HG03354 (cell line): ENCODE data around the gene RERE.

ENCODE experiments used
- ATAC-seq: cut with Tn5 transposase; IDR thresholded peaks from one replicate; pipeline ENCODE4 v1.9.1; 2021; ENCODE audit warnings: mild to moderate bottlenecking; ENCODE audit not compliant: unreplicated experiment, poor library complexity, severe bottlenecking

The RERE gene

DNA sequence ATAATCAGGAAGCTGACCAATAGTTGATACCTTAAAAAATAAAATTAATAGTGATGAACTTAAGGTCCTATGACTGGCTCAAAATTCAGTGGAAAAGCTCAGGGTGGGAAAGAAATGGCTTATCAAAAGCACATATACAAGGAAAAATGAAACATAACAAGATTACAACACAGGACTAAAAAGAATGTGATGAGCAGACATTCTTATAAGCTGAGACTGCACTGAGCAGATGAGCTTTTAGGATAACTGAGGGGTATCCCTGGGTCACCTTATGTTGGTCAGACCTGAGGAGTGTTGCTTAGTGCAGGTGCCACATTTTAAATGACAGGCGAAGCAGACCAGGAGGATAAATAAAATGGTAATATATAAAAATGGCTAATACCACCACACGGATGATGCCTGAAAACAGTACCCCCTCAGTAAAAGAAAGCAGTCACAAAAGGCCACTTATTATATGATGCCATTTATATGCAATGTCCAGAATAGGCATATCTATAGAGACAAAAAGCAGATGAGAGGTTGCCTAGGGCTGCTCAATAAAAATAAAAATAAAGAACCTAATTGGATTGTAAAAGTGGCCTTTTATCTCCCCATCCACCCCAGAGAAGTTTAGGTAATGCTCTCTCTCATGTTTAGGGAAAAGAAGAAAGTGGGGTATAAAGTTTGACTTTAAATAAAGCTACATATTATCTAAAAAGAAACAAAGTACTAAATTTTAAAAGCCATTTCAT is 335.6 kb downstream of the RERE start:
- no peak for ATAC-seq

DNA sequence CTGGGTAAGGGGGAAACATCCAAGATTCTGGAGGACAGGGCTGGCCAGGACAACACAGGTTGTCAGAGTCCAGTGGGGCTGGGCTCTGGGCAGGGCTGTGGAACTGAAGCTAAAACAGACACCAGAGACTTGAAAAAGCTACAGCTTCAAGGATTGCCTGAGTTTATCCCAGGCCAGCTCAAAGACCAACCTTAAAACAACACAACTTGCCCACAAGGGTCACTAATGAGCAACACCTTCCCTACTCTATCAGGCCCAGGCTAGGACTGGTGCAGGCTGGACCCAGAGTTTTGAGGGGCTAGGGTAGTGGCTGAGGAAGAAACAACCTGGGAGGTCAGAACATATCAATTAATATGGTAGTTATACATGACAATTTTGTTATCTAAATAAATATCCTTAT is 338.9 kb downstream of the RERE start:
- no peak for ATAC-seq

DNA sequence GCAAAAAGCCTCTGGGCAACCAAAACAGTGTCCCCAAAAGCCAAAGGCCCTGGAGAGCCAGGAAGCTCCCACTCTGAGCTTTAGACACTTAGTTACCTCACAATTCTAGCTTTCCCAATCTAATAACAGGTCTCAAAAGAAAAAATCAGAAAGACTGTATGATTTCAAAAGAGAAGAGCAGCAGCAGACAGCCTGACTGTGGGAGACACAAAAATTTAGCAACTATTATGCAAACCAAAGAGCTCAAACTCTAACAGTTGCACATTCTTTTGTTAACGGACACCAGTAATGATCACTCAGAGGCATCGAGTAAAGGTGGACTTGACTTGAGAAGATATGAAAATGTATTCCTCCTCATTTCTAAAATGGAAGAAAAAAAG is 339.5 kb downstream of the RERE start:
- no peak for ATAC-seq

DNA sequence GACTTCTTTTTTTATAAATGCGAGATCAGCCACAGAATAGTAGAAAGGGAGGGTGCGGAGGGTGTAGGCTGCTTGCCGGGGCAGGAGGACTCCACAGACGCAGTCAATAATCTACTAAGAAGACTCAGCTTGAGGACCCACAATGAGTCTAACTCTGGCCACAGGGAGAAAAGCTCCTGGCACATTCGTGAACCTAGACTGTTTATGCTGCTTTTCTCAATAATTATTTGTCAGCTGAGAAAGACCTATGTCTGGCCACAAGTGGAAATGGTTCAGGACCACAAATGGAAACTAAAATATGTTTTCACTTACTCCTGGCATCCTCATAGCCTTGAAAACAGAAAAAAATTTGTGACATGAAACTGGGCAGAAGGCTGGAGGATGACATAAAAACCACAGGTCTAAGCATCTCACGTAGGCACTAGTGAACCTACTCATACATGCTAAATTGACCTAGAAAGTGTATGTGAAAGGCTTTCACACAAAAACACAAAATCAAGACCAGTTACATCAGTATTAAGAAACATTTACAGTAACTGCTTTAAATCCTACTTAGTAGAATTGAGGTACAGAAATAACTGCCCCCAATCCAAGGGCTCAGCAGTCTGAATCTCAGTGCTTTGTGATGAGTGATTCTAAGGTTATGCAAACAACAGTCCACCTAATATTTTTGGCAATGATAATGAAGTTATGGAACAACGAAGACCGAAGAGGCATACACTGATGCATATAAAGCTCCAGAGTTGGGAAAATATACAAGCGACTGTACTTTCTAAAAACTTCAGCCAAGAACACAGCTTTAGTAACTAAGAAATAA is 340.1 kb downstream of the RERE start:
- peak; percentile 86 for ATAC-seq

DNA sequence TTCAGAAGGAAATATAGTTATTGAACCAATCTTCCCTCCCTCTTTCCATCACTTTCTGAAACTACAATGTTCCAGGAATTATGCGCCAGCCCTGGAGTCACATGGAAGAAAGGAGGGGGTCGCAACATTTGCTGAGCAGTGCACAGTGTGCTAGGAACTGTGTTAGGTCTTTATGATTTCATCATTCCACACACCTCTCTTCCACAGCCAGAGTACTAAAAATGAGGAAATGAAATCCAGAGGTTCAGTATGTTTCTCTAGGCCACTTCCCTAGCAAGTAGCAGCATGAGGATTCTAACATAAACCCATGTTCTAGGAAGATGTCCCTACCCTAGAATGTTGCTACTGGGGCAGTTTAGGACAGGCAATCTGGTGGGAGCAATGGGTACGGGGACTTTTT is 341.4 kb downstream of the RERE start:
- no peak for ATAC-seq

DNA sequence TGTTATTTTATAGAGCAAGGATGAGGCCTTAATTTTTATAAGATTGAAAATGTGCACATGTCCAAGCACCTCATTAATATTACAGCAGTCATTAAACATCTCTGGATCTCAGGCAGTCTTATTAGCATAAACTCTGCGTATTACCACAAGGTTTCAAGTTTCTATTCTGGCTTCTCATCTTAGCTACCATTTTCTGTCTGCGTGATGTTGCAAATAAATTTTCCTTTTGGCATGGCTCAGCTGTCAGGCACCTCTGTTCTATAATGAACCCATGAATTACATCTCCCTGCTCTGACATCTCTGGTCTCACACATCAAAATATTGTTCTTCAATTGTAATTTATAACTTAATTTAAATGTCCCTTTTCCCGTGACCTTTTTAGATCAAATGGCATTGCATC is 343.1 kb downstream of the RERE start:
- ATAC-seq = no peak

DNA sequence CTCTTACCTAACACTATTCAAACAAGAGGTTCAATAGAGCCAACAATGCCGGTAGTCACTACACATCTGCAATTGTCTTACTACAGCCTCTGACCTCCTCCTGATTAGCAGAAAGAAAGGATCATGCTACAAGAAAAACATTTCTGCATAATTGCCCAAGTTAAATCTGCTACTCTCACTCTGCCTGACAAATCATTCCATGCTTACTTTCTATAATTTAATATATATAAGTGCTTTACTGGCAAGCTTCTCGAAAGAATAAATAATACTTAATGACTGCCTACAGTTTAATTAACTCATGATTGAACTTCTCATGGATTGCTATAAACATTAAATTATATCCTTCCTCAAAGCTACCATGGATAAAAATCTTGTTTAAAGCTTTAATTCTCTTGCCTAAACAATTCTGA is 343.5 kb downstream of the RERE start:
- no peak for ATAC-seq

DNA sequence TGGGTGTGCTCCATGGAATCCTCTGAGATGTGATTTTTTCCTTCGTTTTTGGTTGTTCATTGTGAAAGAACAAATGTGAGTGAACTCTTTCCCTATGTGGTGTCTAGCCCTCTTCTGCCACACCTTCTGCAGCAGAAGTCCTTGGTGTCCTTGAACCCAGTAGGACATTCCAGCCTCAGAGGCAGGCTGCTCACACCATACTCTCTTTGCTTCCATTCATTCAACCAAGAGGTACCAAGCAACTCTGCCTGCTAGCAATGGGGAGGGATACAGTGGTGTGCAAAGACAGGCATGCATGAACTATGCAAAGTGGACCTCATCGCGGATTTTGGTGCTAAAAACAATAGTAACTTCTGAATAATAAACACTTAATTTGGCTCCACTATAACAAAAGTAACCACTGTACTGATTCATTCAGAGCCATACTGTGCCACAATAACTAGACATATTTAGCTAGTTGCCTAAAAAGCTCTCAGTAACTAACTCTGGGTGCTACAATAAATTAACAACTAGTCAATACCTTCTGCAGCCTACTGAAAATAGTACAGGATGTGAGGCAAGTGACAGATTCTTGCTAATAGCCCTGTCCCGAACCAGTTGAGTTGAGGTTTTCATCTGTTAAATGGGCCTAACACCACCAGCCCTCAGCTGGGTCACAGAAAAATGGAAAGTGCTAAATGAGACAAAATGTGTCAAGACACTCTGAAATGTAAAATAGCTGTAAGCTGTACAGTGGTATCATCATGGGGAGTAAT is 344.1 kb downstream of the RERE start:
- no peak for ATAC-seq

DNA sequence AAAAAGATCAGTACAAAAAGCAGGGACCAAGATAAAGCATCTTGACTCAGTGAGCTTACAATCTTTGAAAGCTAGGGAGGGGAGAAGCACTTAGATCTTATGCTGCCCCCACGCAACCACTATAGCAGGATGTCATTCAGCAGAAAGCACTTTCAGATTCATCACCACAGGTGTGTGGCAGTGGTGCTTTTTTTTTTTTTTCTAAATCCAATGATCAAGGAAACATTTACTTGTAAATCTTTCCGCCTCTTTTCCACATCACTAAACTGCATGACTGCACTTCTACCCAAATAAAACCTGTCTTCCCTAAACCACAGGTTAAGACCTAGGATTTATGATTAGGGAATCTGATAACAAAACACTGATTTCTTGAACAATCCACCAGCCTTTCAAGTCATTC is 344.8 kb downstream of the RERE start:
- ATAC-seq = no peak

DNA sequence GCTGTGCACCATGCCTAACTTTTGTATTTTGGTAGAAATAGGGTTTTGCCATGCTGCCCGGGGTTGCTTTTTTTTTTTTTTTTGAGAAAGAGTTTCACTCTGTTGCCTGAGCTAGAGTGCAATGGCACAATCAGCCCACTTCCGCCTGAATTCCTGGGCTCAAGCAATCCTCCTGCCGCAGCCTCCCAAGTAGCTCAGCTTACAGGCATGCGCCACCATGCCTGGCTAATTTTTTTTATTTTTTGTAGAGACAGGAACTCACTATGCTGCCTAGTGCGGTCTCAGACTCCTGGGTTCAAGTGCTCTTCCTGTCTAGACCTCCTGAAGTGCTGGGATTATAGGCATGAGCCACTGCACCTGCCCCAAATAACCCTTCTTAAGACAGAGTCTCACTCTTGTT is 346.0 kb downstream of the RERE start:
- ATAC-seq = no peak

DNA sequence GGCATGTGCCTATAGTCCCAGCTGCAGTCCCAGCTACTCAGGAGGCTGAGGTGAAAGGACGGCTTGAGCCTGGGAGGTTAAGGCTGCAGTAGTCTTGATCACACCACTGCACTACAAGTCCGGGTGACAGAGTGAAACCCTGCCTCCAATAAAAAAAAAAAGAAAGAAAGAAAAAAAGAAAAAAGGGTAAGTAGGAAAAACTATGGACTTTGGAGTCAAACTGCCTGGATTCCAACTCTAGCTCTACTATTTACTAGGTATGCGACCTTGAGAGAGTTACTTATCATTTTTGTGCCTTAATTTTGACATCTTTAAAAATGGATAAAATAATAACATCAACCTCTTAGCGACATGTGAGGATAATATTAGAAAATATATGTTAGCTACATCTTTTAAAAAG is 348.7 kb downstream of the RERE start:
- no peak for ATAC-seq

DNA sequence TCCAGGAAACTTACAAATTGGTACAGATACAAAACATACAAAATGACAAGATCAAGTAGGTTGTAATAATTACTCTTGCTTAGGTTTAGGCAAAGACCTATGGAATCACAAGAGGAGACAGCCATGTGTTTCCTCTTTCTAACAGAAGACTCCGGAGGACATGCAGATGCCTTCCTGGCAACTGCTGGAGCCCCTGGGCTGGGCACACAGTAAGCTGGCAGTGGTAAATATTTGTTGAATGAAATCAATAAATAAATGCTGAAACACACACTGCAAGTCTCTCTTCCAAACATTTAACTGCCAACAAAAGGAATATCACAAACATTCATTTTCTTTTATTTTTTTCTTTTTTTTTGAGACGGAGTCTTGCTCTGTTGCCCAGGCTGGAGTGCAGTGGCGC is 350.1 kb downstream of the RERE start:
- no peak for ATAC-seq

DNA sequence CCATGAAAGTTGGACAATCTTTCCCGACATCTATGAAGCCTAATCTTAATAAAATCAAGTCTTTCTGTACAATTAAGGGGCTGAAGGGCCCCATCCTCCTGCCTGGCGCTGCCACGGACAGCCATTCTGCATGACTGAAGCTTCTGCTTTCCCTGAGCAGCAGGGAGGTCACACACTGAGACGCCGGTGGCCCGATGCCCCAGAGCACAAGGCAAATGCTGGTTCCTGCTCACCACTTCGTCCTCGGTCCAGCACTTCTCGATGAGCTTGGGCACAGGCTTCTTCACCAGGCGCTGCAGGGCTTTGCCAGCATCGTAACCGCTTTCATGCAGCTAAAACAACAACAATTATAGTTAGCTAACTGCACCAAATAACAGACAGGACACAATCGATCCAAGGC is 351.7 kb downstream of the RERE start:
- ATAC-seq = no peak

DNA sequence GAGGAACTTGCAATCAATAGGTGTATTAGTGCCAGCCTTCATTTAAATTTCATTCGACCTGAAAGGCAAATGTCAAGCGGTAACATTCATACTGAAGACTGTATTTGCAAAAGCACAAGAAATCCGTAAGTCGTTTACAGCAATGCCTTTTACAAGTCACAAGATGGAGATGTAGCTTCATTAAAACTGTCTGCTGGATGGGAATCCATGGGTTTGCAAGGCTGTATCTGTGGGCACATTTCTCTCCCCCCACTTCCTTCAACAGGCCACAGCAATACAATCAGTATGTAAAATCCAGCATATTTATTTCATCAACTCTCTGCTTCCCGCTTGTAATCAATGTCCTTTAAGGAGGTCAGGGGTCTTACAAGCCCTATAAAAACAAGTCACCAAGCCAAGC is 352.4 kb downstream of the RERE start:
- ATAC-seq = no peak

DNA sequence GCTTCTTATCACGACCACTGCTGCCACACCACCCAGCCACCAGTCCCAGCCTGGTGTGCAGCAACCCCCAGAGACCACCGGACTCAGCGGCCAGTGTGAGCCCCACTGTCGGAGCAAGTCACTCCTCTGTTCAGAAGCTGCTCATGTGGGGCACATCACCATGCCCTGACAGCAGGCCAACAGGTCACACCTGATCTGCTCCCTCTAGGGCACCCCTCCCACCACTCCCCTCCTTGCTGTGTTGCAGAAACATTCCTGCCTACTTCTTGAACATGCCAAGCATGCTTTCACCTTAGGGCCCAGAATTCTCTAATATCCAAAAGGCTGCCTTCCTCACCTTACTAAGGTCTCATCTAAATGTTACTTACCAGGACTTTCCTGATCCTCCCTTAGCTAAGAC is 353.1 kb downstream of the RERE start:
- ATAC-seq = no peak

DNA sequence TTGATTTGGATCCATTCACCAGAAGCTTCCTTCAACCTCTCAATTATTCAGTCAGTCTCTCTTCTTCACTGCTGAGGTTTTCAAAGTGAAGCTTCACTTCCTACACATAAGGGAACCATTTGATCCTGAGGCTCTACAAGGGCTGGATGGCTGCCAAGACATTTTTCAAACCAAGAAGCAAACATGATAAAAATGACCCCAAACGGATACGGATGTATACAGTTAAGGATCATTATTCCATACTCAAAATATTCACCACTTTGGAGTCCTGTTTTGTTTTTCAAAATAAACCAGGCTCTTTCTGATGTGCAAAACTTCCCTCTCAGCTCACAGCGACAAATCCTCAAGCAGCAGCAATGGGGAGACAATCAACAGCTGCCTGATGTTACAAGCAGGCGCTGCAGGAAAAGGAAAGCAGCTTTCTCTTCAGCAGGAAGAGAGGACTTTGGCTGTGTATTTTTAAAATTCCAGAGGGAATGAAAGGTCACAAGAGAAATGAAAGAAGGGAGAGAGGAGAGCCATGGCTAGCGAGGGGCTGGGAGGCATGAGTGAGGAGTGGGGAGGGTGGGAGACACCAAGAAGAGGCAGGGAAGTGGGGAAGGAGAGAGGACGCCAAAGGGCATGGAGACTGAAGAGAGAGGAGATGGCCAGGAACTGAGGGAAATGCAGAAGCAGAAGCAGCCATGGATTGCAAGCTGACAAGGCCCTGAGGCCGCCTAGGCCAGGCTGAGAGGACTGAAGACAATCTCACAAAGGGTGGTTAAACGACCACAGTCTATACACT is 354.1 kb downstream of the RERE start:
- no peak for ATAC-seq

DNA sequence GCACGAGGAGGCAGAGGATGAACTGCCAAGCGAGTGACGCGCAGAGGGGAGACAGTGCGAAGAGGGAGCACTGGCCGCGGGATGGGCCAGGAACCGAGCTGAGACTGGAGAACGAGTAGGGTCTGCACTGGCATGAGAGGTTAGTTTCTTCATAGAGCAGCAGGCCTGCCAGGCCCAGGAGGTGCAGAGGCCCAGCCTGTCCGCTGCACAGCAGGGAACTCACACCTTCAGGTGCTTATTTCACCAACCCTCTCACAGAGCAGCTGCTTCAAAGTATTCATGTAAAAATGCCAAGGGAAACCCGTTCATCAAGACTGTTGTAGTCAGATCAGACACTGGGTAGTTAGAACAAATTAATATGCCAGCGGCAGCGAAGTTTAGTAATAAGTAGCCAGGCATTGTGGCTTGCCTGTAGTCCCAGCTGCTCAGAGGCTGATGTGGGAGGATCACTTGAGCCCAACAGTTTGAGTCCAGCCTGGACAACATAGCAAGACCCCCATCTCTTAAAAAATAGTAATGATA is 355.0 kb downstream of the RERE start:
- no peak for ATAC-seq

DNA sequence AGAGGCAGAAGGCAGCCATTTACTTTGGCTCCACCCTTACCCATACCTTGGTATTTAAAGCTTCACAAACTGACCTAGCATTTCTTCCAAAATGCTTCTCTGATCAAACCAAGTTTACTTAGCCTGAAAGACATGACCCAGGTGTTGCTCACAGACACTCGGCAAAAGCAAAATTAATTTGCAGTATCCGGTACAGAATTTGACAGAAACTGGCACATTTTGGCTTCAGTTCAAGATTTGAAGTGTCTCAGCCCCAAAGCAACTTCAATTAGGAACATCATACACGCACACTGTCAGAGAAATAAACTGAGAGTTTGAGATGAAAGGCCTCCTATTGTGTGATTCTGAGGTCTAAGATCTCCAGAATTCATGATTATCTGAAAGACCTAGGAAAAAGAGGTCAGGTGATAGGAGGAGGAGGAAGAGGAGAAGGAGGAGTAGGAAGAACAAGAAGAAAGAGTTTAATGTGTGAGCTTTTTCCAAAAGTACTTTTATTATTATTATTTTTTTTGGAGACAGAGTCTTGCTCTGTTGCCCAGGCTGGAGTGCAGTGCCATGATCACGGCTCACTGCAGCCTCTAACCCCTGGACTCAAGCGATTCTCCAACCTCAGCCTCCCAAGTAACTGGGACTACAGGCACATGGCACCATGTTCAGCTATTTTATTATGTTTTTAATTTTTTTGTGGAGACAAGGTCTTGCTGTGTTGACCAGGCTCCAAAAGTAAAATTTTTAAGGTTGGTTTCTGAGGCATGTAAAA is 355.9 kb downstream of the RERE start:
- ATAC-seq = no peak

DNA sequence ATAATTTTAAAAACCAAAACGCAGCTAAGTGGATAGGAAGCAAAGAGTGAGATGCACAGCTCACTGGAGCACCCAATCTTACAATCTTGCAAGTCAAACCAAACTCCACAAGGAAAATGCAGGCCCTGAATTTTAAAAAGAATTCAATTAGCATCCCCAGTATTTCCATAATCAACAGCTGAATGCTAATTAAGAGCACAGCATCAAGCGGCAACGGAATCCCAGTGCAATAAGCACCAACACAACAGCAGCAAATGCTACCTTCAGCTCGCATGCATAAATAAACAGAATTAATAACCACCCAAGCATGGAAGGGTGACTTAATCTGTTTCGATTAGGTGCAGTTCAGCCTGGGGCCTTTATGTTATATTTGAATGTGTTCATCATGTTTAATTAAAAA is 356.7 kb downstream of the RERE start:
- ATAC-seq = no peak
